Aorta (tissue), 5 donors: ENCODE results near the gene TMPRSS11B. TPM values are rescaled to one million over a fixed set of nuclear protein-coding genes. Genes with fewer than 3 reads are reported as not detected.

ENCODE experiments used
- ATAC-seq: fragments of 200-7000 bp; cut with Tn5 transposase; one replicate; pipeline ENCODE4 v1.9.1; 2022; ENCODE audit warnings: moderate library complexity; ENCODE audit not compliant: low FRiP score
- DNase-seq, 2 donors: peaks; one replicate each; pipeline ENCODE4 v3.0.0-alpha.2; 2020
- H3K27ac ChIP-seq, 2 donors: one replicate each; pipeline ENCODE4 v1.5.1; 2013; ENCODE audit warnings: low read length in 2 of 2, mild to moderate bottlenecking in 2 of 2, moderate library complexity in 2 of 2, control low read depth in 1 of 2, inconsistent platforms in 1 of 2, low read depth in 1 of 2
- H3K27me3 ChIP-seq, 2 donors: one replicate each; pipeline ENCODE4 v1.6.1; 2013; ENCODE audit warnings: control low read depth in 1 of 2, low read length in 1 of 2, mild to moderate bottlenecking in 1 of 2, moderate library complexity in 1 of 2; ENCODE audit not compliant: insufficient read depth in 2 of 2, control insufficient read depth in 1 of 2
- H3K36me3 ChIP-seq, 2 donors: one replicate each; pipeline ENCODE4 v1.6.1; 2013; ENCODE audit warnings: control low read depth in 1 of 2, low read length in 1 of 2, mild to moderate bottlenecking in 1 of 2; ENCODE audit not compliant: insufficient read depth in 2 of 2, control insufficient read depth in 1 of 2
- H3K4me1 ChIP-seq, 2 donors: one replicate each; pipeline ENCODE4 v1.6.1; 2013; ENCODE audit warnings: low read length in 2 of 2, control low read depth in 1 of 2, mild to moderate bottlenecking in 1 of 2, moderate library complexity in 1 of 2; ENCODE audit not compliant: insufficient read depth in 2 of 2, control insufficient read depth in 1 of 2
- H3K4me3 ChIP-seq, 2 donors: one replicate each; pipeline ENCODE4 v1.5.1; 2013; ENCODE audit warnings: low read length in 2 of 2, control low read depth in 1 of 2, mild to moderate bottlenecking in 1 of 2
- H3K9me3 ChIP-seq: one replicate; pipeline ENCODE4 v1.6.1; 2013; ENCODE audit warnings: mild to moderate bottlenecking, low read length; ENCODE audit not compliant: control insufficient read depth
- WGBS, 2 donors: extraction: QIAGEN DNeasy Blood & Tissue Kit; methylation state at CpG; one replicate each; pipeline ENCODE4 v1.1.7; 2013; 5-methylcytosine and 5-hydroxymethylcytosine counted together
- intact Hi-C, 2 donors: fragments of 100-400 bp; cut with DNase I; formaldehyde crosslinking; loops; one replicate each; pipeline versions ENCODE4 v1.14.2 to v1.15.0; 2022
- polyA plus RNA-seq, 2 donors: library from polyadenylated mRNA; stranded (reverse); fragments of 200-250 nt; gene quantifications; one replicate each; pipeline ENCODE4 v1.2.3, GENCODE V29; 2013
- total RNA-seq, 2 donors: library from RNA; stranded (reverse); fragmentation: NEBNext Ultra II Directional; extraction: Animal tissue kit (Norgen Biotek cat#: 25700); gene quantifications; one replicate each; pipeline ENCODE4 v1.2.1, GENCODE V29; 2021
- donor health status: healthy with polysubstance abuse.
- donor health status: Bipolar disorder and iron deficiency.
- donor health status: DM: no; HTN: no; CAD: no.
- donor health status: DM: no; HTN: no; CAD: no.
- donor health status: DM: yes; HTN: yes; CAD: no.

Gene TMPRSS11B
- total and polyA plus RNA-seq, 4 donors = 0.31 to 1.0 TPM; not detected in 2

DNA sequence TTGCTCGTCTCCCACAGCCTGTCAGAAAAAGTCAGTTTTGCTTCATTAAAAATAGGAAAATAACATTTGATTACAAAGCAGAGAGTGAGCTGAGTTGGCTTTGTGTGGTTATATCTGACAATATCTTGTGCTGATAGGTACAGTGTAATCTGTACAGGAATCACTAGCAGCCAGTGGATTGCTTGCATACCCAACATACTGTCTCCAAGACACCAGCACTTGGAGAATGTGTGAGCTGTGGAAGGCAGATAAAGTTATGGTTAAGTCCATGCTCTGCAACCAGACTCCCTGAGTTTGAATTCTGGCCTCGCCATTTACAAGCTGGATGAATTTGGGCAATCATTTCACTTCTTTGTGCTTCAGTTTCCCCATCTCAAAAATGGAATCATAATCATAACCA is 58.3 kb downstream of the TMPRSS11B start:
- Histone ChIP-seq H3K27me3 (no peaks in the 10 kb centered on the region), H3K9me3 (no peaks in the 10 kb centered on the region), H3K4me3 (no peak overlapping the region), H3K27ac (no peak overlapping the region), H3K36me3 (no peaks in the 10 kb centered on the region), H3K4me1 (no peaks in the 10 kb centered on the region)
- intact Hi-C loops = no loop called here
- 72 to 76% methylated on average over 2 of the region's 2 CpGs for WGBS, 2 donors
- ATAC-seq (no peak), DNase-seq (no peak)

DNA sequence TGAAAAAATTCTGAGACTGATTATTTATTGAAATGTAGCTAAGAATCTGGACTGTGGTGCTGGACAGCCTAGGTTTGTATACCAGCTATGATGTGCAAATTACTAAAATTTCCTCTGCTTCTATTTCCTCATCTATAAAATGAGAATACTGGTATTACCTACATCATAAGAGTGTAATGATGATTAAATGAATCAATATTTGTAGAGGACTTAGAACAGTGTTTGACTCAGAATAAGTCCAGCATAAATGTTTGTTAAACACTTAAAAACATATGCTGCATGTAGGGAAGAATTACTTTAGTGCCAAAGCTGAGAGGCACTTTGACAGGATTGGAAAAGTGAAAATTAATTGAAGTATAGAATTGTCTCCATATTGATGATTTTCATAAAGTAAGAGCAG is 60.6 kb downstream of the TMPRSS11B start:
- Histone ChIP-seq H3K4me3 (no peak overlapping the region), H3K36me3 (no peaks in the 10 kb centered on the region), H3K9me3 (no peaks in the 10 kb centered on the region), H3K27me3 (no peaks in the 10 kb centered on the region), H3K4me1 (no peaks in the 10 kb centered on the region), H3K27ac (no peak overlapping the region)
- no peak for DNase-seq
- ATAC-seq = no peak
- intact Hi-C loops = no loop called here

DNA sequence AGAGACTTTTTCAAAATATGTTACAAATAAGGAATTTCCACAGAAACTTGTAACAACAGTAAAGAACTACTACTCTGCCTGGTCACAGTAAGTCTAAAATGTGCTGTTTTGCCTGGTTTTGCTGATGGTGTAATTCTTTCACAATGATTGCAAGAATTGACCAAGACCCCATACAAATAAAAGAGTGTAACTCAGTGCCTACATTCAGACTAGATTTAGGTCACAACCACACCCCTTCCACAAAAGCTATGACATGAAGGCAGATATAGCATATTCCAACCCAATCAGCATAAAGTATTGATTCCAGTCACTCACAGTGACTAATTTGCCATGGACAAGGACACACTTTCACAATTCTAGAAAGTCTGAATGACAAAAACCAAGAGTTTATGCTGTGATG is 62.1 kb downstream of the TMPRSS11B start:
- intact Hi-C loops = no loop called here
- H3K9me3 ChIP-seq = no peaks in the 10 kb centered on the region
- no peaks in the 10 kb centered on the region for H3K27me3 ChIP-seq
- no peak for DNase-seq
- no peak overlapping the region for H3K4me3 ChIP-seq
- ATAC-seq = no peak
- H3K36me3 ChIP-seq = no peaks in the 10 kb centered on the region
- H3K27ac ChIP-seq = no peak overlapping the region
- no peaks in the 10 kb centered on the region for H3K4me1 ChIP-seq

DNA sequence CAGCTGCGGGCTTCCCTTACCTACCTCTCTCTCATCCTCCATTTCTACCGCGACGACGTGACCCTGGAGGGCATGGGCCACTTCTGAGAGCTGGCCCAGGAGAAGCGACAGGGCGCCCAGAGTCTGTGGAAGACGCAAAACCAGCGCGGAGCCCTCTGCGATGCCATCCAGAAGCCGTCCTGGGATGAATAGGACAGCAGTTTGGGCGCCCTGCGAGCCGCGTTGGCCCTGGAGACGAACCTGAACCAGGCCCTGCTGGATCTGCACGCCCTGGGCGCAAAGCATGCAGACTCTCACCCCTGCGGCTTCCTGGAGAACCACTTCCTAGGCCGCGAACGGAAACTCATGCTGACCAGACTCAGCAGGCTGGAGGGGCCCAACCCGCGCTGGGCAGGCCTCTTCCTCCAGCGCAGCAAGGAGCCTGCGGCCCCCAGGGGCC is 63.1 kb downstream of the TMPRSS11B start:
- Histone ChIP-seq H3K27me3 (no peaks in the 10 kb centered on the region), H3K27ac (no peak overlapping the region), H3K4me1 (no peaks in the 10 kb centered on the region), H3K4me3 (no peak overlapping the region), H3K36me3 (no peaks in the 10 kb centered on the region), H3K9me3 (no peaks in the 10 kb centered on the region)
- DNase-seq (no peak), ATAC-seq (no peak)
- WGBS, 2 donors = 94 to 95% methylated on average over 27 of the region's 27 CpGs
- intact Hi-C loops = no loop called here

DNA sequence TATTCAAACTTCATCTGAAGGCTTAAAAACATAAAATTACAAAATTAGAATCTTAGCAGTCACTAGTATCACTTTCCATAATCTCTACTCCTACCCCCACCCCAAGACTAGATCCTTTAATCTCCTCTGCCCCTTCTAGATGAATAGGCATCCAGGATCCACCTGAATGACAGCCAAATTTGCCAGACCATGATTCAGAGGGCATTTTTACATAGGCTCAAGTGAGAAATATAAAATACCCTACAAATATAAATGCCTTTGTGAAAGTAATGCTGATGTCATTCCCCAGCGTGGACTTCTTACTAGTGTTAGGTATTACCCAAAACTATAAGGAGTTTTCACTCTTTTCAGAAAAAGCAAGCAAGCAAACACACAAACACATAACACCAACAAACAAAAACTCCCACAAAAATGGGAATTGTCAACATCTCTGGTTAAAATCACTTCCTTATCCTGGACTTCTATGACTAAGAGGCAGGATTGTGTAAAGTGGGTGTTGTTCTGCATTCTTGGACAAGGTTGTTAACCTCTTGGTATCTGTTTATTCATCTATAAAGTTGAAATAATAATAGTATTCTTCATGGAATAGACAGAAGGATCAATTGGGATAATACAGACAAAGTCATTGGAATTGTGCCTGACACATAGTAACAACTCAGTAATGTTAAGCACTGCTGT is 64.5 kb downstream of the TMPRSS11B start:
- Histone ChIP-seq H3K4me3 (no peak overlapping the region), H3K27ac (no peak overlapping the region), H3K9me3 (no peaks in the 10 kb centered on the region), H3K27me3 (no peaks in the 10 kb centered on the region), H3K36me3 (no peaks in the 10 kb centered on the region), H3K4me1 (no peaks in the 10 kb centered on the region)
- ATAC-seq = no peak
- WGBS, 2 donors = 63 to 64% methylated on average over 1 of the region's 1 CpG
- DNase-seq = no peak
- intact Hi-C loops = no loop called here

DNA sequence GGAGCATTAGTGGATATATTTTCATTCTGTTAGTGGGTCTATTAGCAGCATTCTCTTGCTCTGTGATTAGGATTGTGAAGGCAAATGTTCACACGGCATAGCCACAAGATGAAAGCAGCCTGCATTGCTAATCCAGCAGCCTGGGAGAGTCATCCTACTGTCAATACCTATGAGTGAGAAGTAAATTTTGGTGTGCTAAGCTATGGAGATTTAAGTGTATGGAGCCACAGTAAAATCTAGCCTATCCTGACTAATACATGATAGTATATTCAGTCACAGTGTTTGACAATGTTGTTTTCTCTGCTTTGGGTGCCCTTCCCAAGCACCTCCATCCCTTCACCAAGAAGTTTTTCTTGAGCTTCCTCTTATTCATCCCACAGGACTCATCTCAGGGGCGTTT is 68.6 kb downstream of the TMPRSS11B start:
- Histone ChIP-seq H3K4me3 (no peak overlapping the region), H3K4me1 (no peaks in the 10 kb centered on the region), H3K36me3 (no peaks in the 10 kb centered on the region), H3K27me3 (no peaks in the 10 kb centered on the region), H3K9me3 (no peaks in the 10 kb centered on the region), H3K27ac (no peak overlapping the region)
- ATAC-seq (no peak), DNase-seq (no peak)
- 38 to 39% methylated on average over 2 of the region's 2 CpGs for WGBS, 2 donors
- intact Hi-C loops = no loop called here

Other genes starting within 250 kb of the TMPRSS11B start
- gene TMPRSS11F, start 115.8 kb downstream of the TMPRSS11B start, total RNA-seq = not detected
- gene TMPRSS11F, start 115.8 kb downstream of the TMPRSS11B start, polyA plus RNA-seq = not detected
- gene YTHDC1, start 104.4 kb upstream of the TMPRSS11B start, total RNA-seq = 100 to 1,000 TPM in 1 of 2 donors, 10 to 100 TPM in 1; 91.4 to 103 TPM
- gene YTHDC1, start 104.4 kb upstream of the TMPRSS11B start, polyA plus RNA-seq = 10 to 100 TPM; 37.8 to 42.2 TPM
- gene TMPRSS11E, start 201.8 kb upstream of the TMPRSS11B start, total RNA-seq = not detected
- under 1 TPM; 0.13 to 0.15 TPM for gene TMPRSS11E, start 201.8 kb upstream of the TMPRSS11B start, polyA plus RNA-seq